AG04450 (cell line): ENCODE measurements around the gene VMP1. TPM values are rescaled to one million over a fixed set of nuclear protein-coding genes. Genes with fewer than 3 reads are reported as not detected.
"Not testable (repeated sequence)": the region's sequence is repeated elsewhere in the genome, so short reads cannot be mapped to it uniquely, and the experiment has no call there.

Source experiments
- CTCF ChIA-PET: fragments of 300-600, 350-600 bp; formaldehyde crosslinking; extraction: SDS; loops from one replicate; lab custom pipeline; 2022; ENCODE audit warnings: antibody characterized with exemption, inconsistent platforms; lab: Charles Lee
- POLR2A ChIA-PET: fragments of 350-600 bp; formaldehyde crosslinking; extraction: SDS; loops from one replicate; lab custom pipeline; 2021; ENCODE audit warnings: antibody characterized with exemption, inconsistent platforms; lab: Yijun Ruan, JAX
- DNase-seq: peaks from one replicate; pipeline ENCODE4 v3.0.0-alpha.2; 2011; ENCODE audit warnings: low read depth, low spot score
- H3K27ac ChIP-seq: one replicate; pipeline ENCODE4 v1.5.1; 2012; ENCODE audit warnings: low read depth, low read length, control low read depth
- H3K27me3 ChIP-seq: one replicate; pipeline ENCODE4 v1.6.0; 2012; ENCODE audit warnings: low read length; ENCODE audit not compliant: control insufficient read depth, insufficient read depth
- H3K4me3 ChIP-seq: 2 replicates; pipeline ENCODE4 v1.5.1; 2011; ENCODE audit warnings: mild to moderate bottlenecking, low read depth, low read length, control low read depth
- H3K9me3 ChIP-seq: 2 replicates; pipeline ENCODE4 v1.5.1; 2012; ENCODE audit warnings: low read length; ENCODE audit not compliant: control insufficient read depth, insufficient read depth
- polyA plus RNA-seq: library from polyadenylated mRNA; depleted of rRNA; stranded (reverse); fragments of >200 nt; gene quantifications from 2 replicates; pipeline ENCODE4 v1.2.3, GENCODE V29; 2011
- TF ChIP-seq, protein P1 (sequence below): IDR thresholded peaks from 2 replicates; pipeline ENCODE4 v1.5.1; 2011; ENCODE audit warnings: low read depth, low read length, control low read depth, inconsistent platforms

The VMP1 gene
- polyA plus RNA-seq, 1 experiment, result 196 TPM

DNA sequence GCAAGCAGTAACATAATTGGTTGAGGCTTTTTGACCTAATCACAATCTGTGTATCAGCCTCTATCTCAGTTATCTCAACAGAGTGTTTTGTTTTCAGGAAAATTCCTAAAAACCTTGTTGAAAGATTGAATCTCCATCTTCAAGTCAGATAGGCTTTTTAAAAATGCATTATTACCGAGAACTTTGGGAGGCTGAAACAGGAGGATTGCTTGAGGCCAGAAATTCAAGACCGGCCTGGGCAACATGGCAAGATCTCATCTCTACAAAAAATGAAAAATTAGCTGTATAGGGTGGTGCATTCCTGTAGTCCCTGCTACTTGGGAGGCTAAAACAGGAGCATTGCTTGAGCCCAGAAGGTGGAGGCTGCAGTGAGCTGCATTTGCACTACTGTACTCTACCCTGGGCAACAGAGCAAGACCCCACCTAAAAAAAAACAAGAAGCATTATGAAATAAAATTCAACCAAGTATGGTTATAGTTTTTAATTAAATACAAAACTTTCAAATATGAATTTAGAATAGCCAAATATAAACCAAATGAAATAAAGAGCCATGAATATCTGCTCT is 68.4 kb downstream of the VMP1 start:
- H3K27me3 ChIP-seq, result no peaks in the 10 kb centered on the region
- no peak overlapping the region for H3K27ac ChIP-seq
- no peaks in the 10 kb centered on the region for H3K9me3 ChIP-seq
- H3K4me3 ChIP-seq, result no peak overlapping the region
- POLR2A ChIA-PET, result no interaction called here
- TF ChIP-seq, protein P1, sequence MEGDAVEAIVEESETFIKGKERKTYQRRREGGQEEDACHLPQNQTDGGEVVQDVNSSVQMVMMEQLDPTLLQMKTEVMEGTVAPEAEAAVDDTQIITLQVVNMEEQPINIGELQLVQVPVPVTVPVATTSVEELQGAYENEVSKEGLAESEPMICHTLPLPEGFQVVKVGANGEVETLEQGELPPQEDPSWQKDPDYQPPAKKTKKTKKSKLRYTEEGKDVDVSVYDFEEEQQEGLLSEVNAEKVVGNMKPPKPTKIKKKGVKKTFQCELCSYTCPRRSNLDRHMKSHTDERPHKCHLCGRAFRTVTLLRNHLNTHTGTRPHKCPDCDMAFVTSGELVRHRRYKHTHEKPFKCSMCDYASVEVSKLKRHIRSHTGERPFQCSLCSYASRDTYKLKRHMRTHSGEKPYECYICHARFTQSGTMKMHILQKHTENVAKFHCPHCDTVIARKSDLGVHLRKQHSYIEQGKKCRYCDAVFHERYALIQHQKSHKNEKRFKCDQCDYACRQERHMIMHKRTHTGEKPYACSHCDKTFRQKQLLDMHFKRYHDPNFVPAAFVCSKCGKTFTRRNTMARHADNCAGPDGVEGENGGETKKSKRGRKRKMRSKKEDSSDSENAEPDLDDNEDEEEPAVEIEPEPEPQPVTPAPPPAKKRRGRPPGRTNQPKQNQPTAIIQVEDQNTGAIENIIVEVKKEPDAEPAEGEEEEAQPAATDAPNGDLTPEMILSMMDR, result no peak
- CTCF ChIA-PET, result no interaction called here
- no peak for DNase-seq

DNA sequence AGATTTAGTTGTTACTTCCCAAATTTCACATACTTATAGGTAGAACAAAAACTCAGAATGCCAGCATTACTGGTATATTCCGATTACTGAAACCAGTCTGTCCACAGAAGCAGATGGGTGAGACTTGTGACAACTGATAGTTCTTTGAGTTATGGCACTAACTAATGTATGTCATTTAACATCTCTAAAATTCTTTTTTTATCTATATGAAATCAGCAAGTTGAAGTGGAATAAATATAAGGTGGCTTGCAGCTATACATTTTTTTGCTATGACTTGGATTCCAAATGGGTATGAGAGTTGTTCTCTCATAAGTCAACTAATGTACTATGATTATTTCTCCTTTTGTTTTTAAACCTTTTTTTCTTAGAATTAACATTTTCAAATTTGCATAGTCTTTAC is 69.1 kb downstream of the VMP1 start:
- H3K4me3 ChIP-seq, result no peak overlapping the region
- DNase-seq, result no peak
- no peaks in the 10 kb centered on the region for H3K9me3 ChIP-seq
- TF ChIP-seq, protein P1, result no peak
- H3K27ac ChIP-seq, result no peak overlapping the region
- H3K27me3 ChIP-seq, result no peaks in the 10 kb centered on the region
- ChIA-PET POLR2A (no interaction called here), CTCF (interaction anchor here (0.6 kb wide), 1 partner anchor 18 kb away, joined by 6 read pairs; no protein-coding TSS in a partner anchor)

DNA sequence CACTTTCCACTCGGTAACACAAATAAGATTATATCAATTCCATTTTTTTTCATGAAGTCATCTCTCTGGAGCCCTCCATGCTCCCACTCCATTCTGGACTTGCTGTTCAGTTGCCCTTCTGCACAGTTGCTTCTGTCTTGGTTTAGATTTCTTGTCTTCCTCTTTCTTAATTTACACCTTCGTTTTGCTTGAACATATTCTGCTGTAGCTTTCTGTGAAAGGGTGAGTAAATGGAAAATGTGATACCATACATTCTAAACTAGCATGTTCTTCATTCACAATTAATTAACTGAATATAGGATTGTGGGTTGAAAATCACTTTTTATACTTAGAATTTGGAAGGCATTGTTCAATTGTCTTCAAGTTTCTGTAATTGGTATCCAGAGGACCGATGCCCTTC is 69.6 kb downstream of the VMP1 start:
- no peak for DNase-seq
- ChIA-PET CTCF (interaction anchor here (0.6 kb wide), 1 partner anchor 18 kb away, joined by 6 read pairs; no protein-coding TSS in a partner anchor), POLR2A (no interaction called here)
- Histone ChIP-seq H3K27me3 (no peaks in the 10 kb centered on the region), H3K4me3 (no peak overlapping the region), H3K27ac (no peak overlapping the region), H3K9me3 (no peaks in the 10 kb centered on the region)
- TF ChIP-seq, protein P1, result no peak

DNA sequence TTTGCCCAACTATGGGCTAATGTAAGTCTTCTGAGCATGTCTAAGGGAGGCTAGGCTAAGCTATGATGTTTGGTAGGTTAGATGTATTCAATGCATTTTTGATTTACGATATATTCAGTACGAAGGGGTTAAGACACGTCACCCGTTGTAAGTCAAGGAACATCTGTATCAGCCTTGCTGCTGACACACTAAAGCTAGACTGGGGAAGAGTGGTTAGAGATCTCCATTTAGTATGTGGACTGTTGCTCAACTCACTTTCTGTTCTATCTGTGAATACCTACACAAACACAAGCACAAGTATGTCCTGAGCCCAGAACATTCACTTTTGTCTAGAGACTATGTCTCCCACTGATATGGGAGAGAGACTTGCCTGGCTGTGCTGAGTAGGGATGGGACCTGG is 71.5 kb downstream of the VMP1 start:
- H3K27me3 ChIP-seq, result no peaks in the 10 kb centered on the region
- TF ChIP-seq, protein P1, result no peak
- no peak overlapping the region for H3K27ac ChIP-seq
- no peak overlapping the region for H3K4me3 ChIP-seq
- ChIA-PET CTCF (no interaction called here), POLR2A (interaction anchor here (1.2 kb wide), 1 partner anchor 59 kb away, joined by 4 read pairs; no protein-coding TSS in a partner anchor)
- H3K9me3 ChIP-seq, result no peaks in the 10 kb centered on the region
- DNase-seq, result no peak

DNA sequence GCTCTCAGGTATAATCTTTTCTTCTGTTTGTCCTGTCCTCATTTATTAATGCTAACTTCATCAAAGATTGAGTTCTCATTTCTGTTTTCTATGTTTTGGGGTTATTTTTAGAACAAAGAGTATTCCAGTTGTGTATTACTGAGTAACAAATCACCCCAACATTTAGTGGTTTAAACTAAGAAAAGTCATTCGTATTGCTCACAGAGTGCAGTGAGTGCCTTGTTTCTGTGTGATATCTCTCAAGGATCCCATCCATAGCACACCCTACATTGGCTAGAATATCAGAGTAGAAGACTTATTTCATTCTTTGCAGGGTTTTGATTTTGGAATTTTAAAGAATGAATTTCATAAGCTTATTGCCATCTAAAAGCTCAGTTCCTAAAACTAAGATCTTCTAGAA is 72.1 kb downstream of the VMP1 start:
- ChIA-PET CTCF (no interaction called here), POLR2A (interaction anchor here (1.2 kb wide), 1 partner anchor 59 kb away, joined by 4 read pairs; no protein-coding TSS in a partner anchor)
- DNase-seq, result no peak
- H3K27ac ChIP-seq, result no peak overlapping the region
- H3K9me3 ChIP-seq, result no peaks in the 10 kb centered on the region
- no peaks in the 10 kb centered on the region for H3K27me3 ChIP-seq
- H3K4me3 ChIP-seq, result no peak overlapping the region
- TF ChIP-seq, protein P1, result no peak

DNA sequence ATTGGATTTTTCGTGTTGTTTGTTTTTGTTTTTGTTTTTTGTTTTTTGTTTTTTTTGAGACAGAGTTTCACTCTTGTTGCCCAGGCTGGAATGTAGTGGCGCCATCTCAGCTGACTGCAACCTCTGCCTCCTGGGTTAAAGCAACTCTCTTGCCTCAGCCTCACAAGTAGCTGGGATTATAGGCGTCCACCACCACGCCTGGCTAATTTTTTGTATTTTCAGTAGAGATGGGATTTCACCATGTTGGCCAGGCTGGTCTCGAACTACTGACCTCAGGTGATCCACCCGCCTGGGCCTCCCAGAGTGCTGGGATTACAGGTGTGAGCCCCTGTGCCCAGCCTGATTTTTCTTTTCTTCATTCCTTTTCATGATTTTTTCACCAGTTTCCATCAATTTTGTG is 73.1 kb downstream of the VMP1 start:
- CTCF ChIA-PET, DNase-seq, H3K4me3 ChIP-seq, H3K27ac ChIP-seq, POLR2A ChIA-PET, H3K27me3 ChIP-seq, H3K9me3 ChIP-seq: not testable (repeated sequence)
